CD14-positive monocyte (primary cell): ENCODE results near the gene ZNF70. TPM values are rescaled to one million over a fixed set of nuclear protein-coding genes. Genes with fewer than 3 reads are reported as not detected.

Experiments used
- DNase-seq, 3 donors: peaks; one replicate each; pipeline ENCODE4 v3.0.0-alpha.2; 2011 to 2022
- H2AFZ ChIP-seq: 2 replicates; pipeline ENCODE4 v1.6.0; 2012; ENCODE audit warnings: mild to moderate bottlenecking, low read depth, low read length, inconsistent platforms; ENCODE audit not compliant: insufficient read depth, poor library complexity, severe bottlenecking
- H3K27ac ChIP-seq, 2 donors: 1 replicate in 1 of 2; 2 replicates in 1 of 2; pipeline ENCODE4 v1.5.1; 2012 to 2013; ENCODE audit warnings: low read length in 2 of 2, control low read depth in 1 of 2, inconsistent platforms in 1 of 2, low read depth in 1 of 2, mild to moderate bottlenecking in 1 of 2
- H3K27me3 ChIP-seq, 2 donors: one replicate each; pipeline versions ENCODE4 v1.6.0 to v1.6.1; 2011 to 2013; ENCODE audit warnings: low read length in 2 of 2; ENCODE audit not compliant: control insufficient read depth in 2 of 2, insufficient read depth in 2 of 2
- H3K36me3 ChIP-seq, 2 donors: replicated peaks in 1 of 2; 1 replicate in 1 of 2; 2 replicates in 1 of 2; pipeline versions ENCODE4 v1.5.1 to v1.6.1; 2012 to 2013; ENCODE audit warnings: low read length in 2 of 2, control low read depth in 1 of 2, inconsistent platforms in 1 of 2, mild to moderate bottlenecking in 1 of 2; ENCODE audit not compliant: insufficient read depth in 2 of 2, control insufficient read depth in 1 of 2
- H3K4me1 ChIP-seq, 2 donors: 1 replicate in 1 of 2; 2 replicates in 1 of 2; pipeline versions ENCODE4 v1.5.1 to v1.6.1; 2012 to 2013; ENCODE audit warnings: low read length in 2 of 2, control low read depth in 1 of 2, inconsistent platforms in 1 of 2, mild to moderate bottlenecking in 1 of 2, moderate library complexity in 1 of 2; ENCODE audit not compliant: insufficient read depth in 2 of 2, control insufficient read depth in 1 of 2
- H3K4me2 ChIP-seq: replicated peaks from 2 replicates; pipeline ENCODE3; 2012; ENCODE audit warnings: low read length, moderate library complexity, mild to moderate bottlenecking; ENCODE audit not compliant: poor library complexity, severe bottlenecking; ENCODE audit errors: extremely low read depth
- H3K4me3 ChIP-seq, 3 experiments: fragments of 200-600 bp in 1 of 3; sonication (generic) in 1 of 3; replicated peaks in 1 of 3; 1 replicate in 2 of 3; 2 replicates in 1 of 3; pipeline ENCODE4 v1.5.1; 2011 to 2013; ENCODE audit warnings: low read length in 3 of 3, mild to moderate bottlenecking in 3 of 3, control low read depth in 2 of 3, low read depth in 2 of 3, inconsistent platforms in 1 of 3, moderate library complexity in 1 of 3
- H3K79me2 ChIP-seq: 2 replicates; pipeline ENCODE4 v1.6.0; 2012; ENCODE audit warnings: mild to moderate bottlenecking, control low read depth, inconsistent platforms, low read length, moderate library complexity; ENCODE audit not compliant: insufficient read depth
- H3K9ac ChIP-seq: 2 replicates; pipeline ENCODE4 v1.6.0; 2017; ENCODE audit warnings: low read length, mild to moderate bottlenecking; ENCODE audit not compliant: insufficient read depth, poor library complexity, severe bottlenecking
- H3K9me3 ChIP-seq, 2 donors: replicated peaks in 1 of 2; 1 replicate in 1 of 2; 2 replicates in 1 of 2; pipeline versions ENCODE4 v1.5.1 to v1.6.1; 2012 to 2013; ENCODE audit warnings: low read length in 2 of 2, control low read depth in 1 of 2; ENCODE audit not compliant: control insufficient read depth in 1 of 2, insufficient read depth in 1 of 2
- H4K20me1 ChIP-seq: 2 replicates; pipeline ENCODE4 v1.6.0; 2012; ENCODE audit warnings: mild to moderate bottlenecking, low read length, control low read depth, moderate library complexity; ENCODE audit not compliant: insufficient read depth
- H3K27ac Mint-ChIP-seq, 7 donors: one replicate each; pipeline ENCODE4 v1.8.0; 2020; ENCODE audit warnings: mild to moderate bottlenecking in 7 of 7, mixed read lengths in 7 of 7, moderate library complexity in 6 of 7, inconsistent platforms in 2 of 7
- H3K27me3 Mint-ChIP-seq, 3 donors: one replicate each; pipeline ENCODE4 v1.8.0; 2021 to 2022; ENCODE audit warnings: low read depth in 3 of 3, mild to moderate bottlenecking in 3 of 3, mixed read lengths in 3 of 3, moderate library complexity in 3 of 3, inconsistent platforms in 1 of 3
- H3K36me3 Mint-ChIP-seq, 2 donors: one replicate each; pipeline ENCODE4 v1.8.0; 2020; ENCODE audit warnings: mixed read lengths in 2 of 2, inconsistent platforms in 1 of 2, mild to moderate bottlenecking in 1 of 2
- H3K4me1 Mint-ChIP-seq: one replicate; pipeline ENCODE4 v1.8.0; 2020; ENCODE audit warnings: mild to moderate bottlenecking, mixed read lengths
- H3K4me3 Mint-ChIP-seq, 2 donors: one replicate each; pipeline ENCODE4 v1.8.0; 2020; ENCODE audit warnings: mild to moderate bottlenecking in 2 of 2, mixed read lengths in 2 of 2, moderate library complexity in 1 of 2
- H3K9me3 Mint-ChIP-seq, 7 donors: one replicate each; pipeline ENCODE4 v1.8.0; 2020 to 2022; ENCODE audit warnings: mixed read lengths in 7 of 7, mild to moderate bottlenecking in 6 of 7, moderate library complexity in 6 of 7, inconsistent platforms in 2 of 7
- CTCF ChIP-seq: fragments of 200-600 bp; IDR thresholded peaks from one replicate; pipeline ENCODE4 v1.8.0; 2022; ENCODE audit warnings: antibody characterized with exemption, mild to moderate bottlenecking
- WGBS: methylation state at CpG from one replicate; pipeline ENCODE4 v1.1.5; 2013; ENCODE audit warnings: missing lambda C conversion rate; ENCODE audit not compliant: insufficient coverage; 5-methylcytosine and 5-hydroxymethylcytosine counted together
- intact Hi-C, 2 donors: fragments of 100-400 bp; cut with micrococcal nuclease; formaldehyde crosslinking; loops; one replicate each; pipeline versions ENCODE4 v1.15.0 to v1.15.1; 2023
- polyA plus RNA-seq, 3 donors: library from polyadenylated mRNA; depleted of rRNA in 1 of 3; unstranded in 2 of 3; stranded (reverse) in 1 of 3; fragments of 300-500 nt in 2 of 3; fragments of >200 nt in 1 of 3; fragmentation: Illumina TruSeq in 2 of 3; gene quantifications; 1 replicate in 2 of 3; 2 replicates in 1 of 3; pipeline ENCODE4 v1.2.3, GENCODE V29; 2012 to 2021

The ZNF70 gene
- polyA plus RNA-seq, 3 donors = 0.04 to 0.85 (median 0.09) TPM

GRCh38 chr22:23783265-23784150 is 32.6 kb upstream of the ZNF70 start:
- H3K9me3 Mint-ChIP-seq = no peaks in the 10 kb centered on the region
- no peak overlapping the region for H3K4me3 Mint-ChIP-seq
- DNase-seq = no peak
- no peak overlapping the region for H3K4me3 ChIP-seq
- no peak overlapping the region for H3K9ac ChIP-seq
- H3K4me2 ChIP-seq = no peak overlapping the region
- H3K27me3 ChIP-seq = no peaks in the 10 kb centered on the region
- no peaks in the 10 kb centered on the region for H3K36me3 Mint-ChIP-seq
- peaks cover 0 to 6% (median 1%) of the 10 kb centered on the region in 3 donors for H3K27me3 Mint-ChIP-seq
- peaks cover 14% of the 10 kb centered on the region for H4K20me1 ChIP-seq
- no peak overlapping the region for H3K27ac Mint-ChIP-seq
- intact Hi-C loops = no loop called here
- H3K4me1 Mint-ChIP-seq = peaks cover 13% of the 10 kb centered on the region
- H3K79me2 ChIP-seq = peaks cover 13% of the 10 kb centered on the region
- no peak overlapping the region for H3K27ac ChIP-seq
- no peak for TF ChIP-seq CTCF
- no peak overlapping the region for H2AFZ ChIP-seq
- H3K4me1 ChIP-seq = peaks cover 14 to 18% of the 10 kb centered on the region in 2 donors
- no peaks in the 10 kb centered on the region for H3K36me3 ChIP-seq
- no peaks in the 10 kb centered on the region for H3K9me3 ChIP-seq
- WGBS = 94% methylated on average over 10 of the region's 15 CpGs

DNA sequence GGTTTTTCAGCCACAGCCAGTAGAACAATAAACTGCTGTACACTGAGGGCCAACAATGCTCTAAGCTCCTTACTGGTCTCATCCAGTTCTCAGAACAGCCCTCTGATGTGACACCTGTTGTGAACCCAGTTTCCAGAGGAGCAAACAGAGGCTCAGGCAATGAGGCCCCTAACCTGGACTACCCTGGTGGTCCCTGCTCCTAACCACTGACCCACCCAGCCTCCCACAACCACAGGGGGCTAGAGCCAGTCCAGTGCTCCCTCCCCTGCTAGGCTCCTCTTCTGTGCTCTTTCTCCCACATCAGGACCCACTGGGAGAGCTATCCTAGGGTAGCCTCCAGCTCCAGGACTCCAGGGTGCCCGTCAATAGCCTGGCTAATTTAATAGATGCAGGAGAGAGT is 31.8 kb upstream of the ZNF70 start:
- Mint-ChIP-seq H3K36me3 (no peaks in the 10 kb centered on the region), H3K4me1 (peaks cover 6% of the 10 kb centered on the region), H3K9me3 (no peaks in the 10 kb centered on the region), H3K27ac (no peak overlapping the region), H3K27me3 (peaks cover 0 to 6% (median 1%) of the 10 kb centered on the region in 3 donors), H3K4me3 (no peak overlapping the region)
- peaks cover 9 to 10% of the 10 kb centered on the region in 2 donors for H3K4me1 ChIP-seq
- 80% methylated on average over 1 of the region's 1 CpG for WGBS
- intact Hi-C loops = no loop called here
- H3K27ac ChIP-seq = no peak overlapping the region
- H3K4me2 ChIP-seq = no peak overlapping the region
- no peak overlapping the region for H2AFZ ChIP-seq
- H3K4me3 ChIP-seq = no peak overlapping the region
- H3K27me3 ChIP-seq = no peaks in the 10 kb centered on the region
- H3K79me2 ChIP-seq = peaks cover 5% of the 10 kb centered on the region
- H3K9me3 ChIP-seq = no peaks in the 10 kb centered on the region
- no peak for DNase-seq
- no peaks in the 10 kb centered on the region for H3K36me3 ChIP-seq
- H3K9ac ChIP-seq = no peak overlapping the region
- no peak for TF ChIP-seq CTCF
- H4K20me1 ChIP-seq = peaks cover 5% of the 10 kb centered on the region
